ENCODE results near the gene GTPBP3. TPM values are rescaled to one million over a fixed set of nuclear protein-coding genes. Genes with fewer than 3 reads are reported as not detected.

The GTPBP3 gene, protein sequence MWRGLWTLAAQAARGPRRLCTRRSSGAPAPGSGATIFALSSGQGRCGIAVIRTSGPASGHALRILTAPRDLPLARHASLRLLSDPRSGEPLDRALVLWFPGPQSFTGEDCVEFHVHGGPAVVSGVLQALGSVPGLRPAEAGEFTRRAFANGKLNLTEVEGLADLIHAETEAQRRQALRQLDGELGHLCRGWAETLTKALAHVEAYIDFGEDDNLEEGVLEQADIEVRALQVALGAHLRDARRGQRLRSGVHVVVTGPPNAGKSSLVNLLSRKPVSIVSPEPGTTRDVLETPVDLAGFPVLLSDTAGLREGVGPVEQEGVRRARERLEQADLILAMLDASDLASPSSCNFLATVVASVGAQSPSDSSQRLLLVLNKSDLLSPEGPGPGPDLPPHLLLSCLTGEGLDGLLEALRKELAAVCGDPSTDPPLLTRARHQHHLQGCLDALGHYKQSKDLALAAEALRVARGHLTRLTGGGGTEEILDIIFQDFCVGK
- 16.9 and 18.5 TPM in 2 replicates for total RNA-seq

GRCh38 chr19:17336872-17337674 lies at the start of gene GTPBP3:
GTPBP3 (plus strand) TSS chr19:17337553; CDS start chr19:17337612, 59 bp downstream.

DNA sequence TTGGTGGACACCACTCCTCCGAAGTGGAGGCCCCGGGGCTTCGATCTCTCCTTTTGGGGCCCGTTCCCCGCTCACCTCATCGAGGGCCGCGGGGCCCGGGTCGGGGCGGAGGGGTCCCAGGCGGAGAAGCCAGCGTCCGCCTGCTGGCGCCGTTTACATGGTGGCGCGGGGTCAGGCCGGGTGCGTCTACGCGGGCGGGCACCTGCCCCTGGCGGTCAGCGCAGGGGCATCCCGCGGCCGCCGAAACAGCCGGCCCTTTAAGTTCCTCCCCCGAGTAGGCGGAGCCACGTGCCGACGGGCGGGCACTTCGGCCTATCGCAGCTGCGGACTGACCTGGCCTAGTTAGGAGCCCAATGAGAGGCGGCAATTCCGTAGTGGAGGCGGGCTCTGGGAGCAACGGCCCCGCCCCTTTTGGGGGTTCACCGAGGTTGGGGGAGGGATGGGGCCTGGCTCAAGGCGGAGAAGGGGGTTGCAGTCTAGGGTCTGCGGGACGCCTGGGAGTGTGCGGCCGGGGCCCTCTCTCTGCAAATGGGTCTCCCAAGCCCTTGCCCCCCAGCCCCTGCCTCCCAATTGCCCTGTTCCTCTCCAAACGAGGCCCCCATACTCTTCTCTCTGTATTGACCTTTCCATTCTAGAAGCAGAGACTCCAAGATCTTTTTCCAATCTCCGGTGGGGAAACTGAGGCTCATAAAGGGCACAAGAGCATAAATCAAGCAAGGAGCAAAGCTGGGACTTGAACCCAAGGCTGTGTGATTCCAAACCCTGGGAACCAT lies 34.0 kb upstream of the GTPBP3 start, which contains the start of gene ABHD8:
Gene ABHD8, minus strand, starts transcription at position 259 of the 773 bp plus-strand sequence. CDS start 1,809 bp downstream, outside the sequence.

DNA sequence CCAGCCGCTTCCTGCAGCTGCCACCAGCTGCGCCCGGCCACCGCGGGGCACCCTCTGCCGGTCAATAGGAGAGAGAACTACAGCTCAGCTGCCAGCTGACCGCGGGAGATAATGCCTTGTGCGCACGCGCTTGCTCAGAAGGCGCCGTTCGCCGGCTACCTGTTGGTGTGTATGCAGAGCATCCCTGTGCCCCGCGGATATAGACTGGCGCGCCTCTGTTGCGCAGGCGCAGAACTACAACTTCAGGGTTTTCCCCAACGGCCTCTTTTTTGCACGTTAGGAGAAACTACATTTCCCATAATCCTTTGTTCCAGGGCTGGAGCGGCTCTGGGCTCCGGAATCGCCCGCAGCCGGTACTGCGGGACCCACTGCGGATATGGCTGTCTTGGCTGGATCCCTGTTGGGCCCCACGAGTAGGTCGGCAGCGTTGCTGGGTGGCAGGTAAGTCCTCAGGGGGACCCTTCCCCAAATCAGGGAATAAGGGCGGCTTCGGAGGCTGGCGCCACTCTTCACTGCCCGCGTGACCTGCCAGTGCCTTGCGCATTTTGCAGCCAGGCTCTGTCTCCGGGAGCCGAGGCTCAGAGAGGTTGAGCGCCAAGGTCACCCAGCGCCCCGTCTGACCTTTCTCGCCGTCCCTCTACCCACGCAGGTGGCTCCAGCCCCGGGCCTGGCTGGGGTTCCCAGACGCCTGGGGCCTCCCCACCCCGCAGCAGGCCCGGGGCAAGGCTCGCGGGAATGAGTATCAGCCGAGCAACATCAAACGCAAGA lies 31.7 kb upstream of the GTPBP3 start, which contains the start of gene MRPL34:
Gene MRPL34, plus strand, starts transcription at position 356 of the 768 bp plus-strand sequence. Its CDS starts 21 bp downstream, at position 377.

DNA sequence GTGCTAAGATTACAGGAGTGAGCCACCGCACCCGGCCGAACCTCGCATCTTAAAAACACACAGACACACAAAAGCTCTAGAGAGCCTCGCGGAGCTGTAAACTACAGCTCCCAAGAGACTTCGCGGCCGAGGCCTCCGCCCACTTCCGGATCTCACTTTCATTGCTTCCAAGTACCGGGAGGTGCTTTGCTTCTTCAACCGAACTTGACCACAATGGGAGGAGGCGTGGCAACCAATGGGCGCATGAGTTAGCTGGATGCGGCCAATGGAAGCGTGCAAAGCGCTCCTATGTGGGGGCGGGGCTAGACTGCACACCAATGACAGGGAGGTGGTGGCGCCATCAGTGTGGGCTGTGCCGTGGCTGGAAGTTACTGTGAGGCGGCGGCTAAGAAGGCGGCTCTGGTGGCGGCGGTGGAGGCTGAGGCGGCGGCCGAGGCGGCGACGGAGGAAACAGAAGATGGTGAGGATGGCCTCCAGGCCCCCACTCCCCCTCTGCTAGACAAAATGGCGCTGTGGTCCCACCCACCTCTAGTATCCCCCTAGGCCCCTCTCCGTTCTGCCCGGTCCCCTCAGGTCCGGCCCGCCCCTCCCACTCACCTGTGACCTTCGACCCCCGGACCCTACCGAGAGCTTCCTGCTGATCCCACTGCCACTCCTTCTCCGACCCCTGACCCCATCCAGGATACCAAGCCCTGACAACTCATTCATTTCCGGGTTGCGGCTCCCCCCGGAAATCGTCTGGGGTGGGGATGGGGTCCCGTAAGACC lies 28.0 kb upstream of the GTPBP3 start, which contains the start of gene DDA1:
Gene DDA1, plus strand, starts transcription at position 366 of the 767 bp plus-strand sequence. Its CDS starts 92 bp downstream, at position 458.

GRCh38 chr19:17334414-17335409 lies 2.6 kb upstream of the GTPBP3 start, which contains the start of gene ANO8:
ANO8 (minus strand) TSS chr19:17334855; CDS start chr19:17334670, 185 bp downstream.

DNA sequence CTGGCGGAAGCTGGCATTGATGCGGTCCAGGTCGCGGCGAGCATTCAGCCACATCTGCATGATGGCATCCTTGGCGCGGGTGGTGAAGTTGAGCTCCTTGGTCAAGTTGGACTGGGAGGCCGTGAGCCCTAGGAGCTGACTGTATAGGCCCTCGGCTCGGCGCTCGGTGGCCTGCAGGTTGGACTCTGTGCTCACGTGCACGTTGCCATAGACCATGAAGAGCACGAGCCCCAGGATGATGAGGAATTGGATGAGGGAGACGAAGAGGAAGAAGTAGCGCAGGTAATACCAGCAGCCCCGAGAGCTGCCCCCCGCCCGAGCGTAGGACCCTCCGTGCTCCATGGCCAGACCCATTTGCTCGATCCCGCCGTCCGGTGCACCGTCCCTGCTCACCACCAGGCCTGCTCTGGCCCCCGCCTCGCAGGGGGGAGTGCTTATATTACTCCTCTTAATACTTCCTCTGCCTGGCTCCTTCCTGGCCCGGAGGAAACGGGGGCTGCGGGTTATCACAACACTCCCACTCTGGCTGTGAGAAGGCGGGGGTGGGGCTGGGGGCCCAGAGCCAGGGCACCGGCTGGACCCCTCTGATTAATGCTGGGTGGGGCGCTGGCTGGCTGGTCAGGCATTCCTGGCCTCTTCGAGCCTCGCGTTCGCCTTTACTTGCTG lies 39.7 kb downstream of the GTPBP3 start, which contains the start of gene PLVAP:
Gene PLVAP, minus strand, starts transcription at position 408 of the 666 bp plus-strand sequence. Its CDS starts 54 bp downstream, at position 354.

Other genes with a start within 250 kb of the GTPBP3 start
- 18.6 and 27.1 TPM in 2 replicates for gene USE1, start 122.2 kb upstream of the GTPBP3 start, total RNA-seq
- 6.7 and 19.1 TPM in 2 replicates for gene OCEL1, start 111.3 kb upstream of the GTPBP3 start, total RNA-seq
- gene NR2F6, start 91.6 kb upstream of the GTPBP3 start, total RNA-seq = 90.0 and 128 TPM in 2 replicates
- gene USHBP1, start 72.8 kb upstream of the GTPBP3 start, total RNA-seq = not detected in 2 replicates
- gene BABAM1, start 70.1 kb upstream of the GTPBP3 start, total RNA-seq = 119 and 151 TPM in 2 replicates
- gene ANKLE1, start 55.7 kb upstream of the GTPBP3 start, total RNA-seq = 0.76 and 2.4 TPM in 2 replicates
- 14.8 and 26.2 TPM in 2 replicates for gene ABHD8, start 34.1 kb upstream of the GTPBP3 start, total RNA-seq
- 101 and 116 TPM in 2 replicates for gene MRPL34, start 31.7 kb upstream of the GTPBP3 start, total RNA-seq
- 21.2 and 45.5 TPM in 2 replicates for gene DDA1, start 28.0 kb upstream of the GTPBP3 start, total RNA-seq
- gene ANO8, start 2.7 kb upstream of the GTPBP3 start, total RNA-seq = 4.1 and 15.8 TPM in 2 replicates
- 1.6 and 2.0 TPM in 2 replicates for gene PLVAP, start 39.8 kb downstream of the GTPBP3 start, total RNA-seq
- 0.13 TPM in 1 of 2 replicates, not detected in the other for gene CCDC194, start 56.6 kb downstream of the GTPBP3 start, total RNA-seq
- 12.2 and 95.2 TPM in 2 replicates for gene BST2, start 68.1 kb downstream of the GTPBP3 start, total RNA-seq
- 116 and 131 TPM in 2 replicates for gene MVB12A, start 82.5 kb downstream of the GTPBP3 start, total RNA-seq
- gene TMEM221, start 111.1 kb downstream of the GTPBP3 start, total RNA-seq = 0.13 TPM in 1 of 2 replicates, not detected in the other
- gene NXNL1, start 123.4 kb downstream of the GTPBP3 start, total RNA-seq = not detected in 2 replicates
- gene SLC27A1, start 133.0 kb downstream of the GTPBP3 start, total RNA-seq = 5.9 and 21.2 TPM in 2 replicates
- 127 and 186 TPM in 2 replicates for gene PGLS, start 174.1 kb downstream of the GTPBP3 start, total RNA-seq
- 138 and 180 TPM in 2 replicates for gene COLGALT1, start 218.1 kb downstream of the GTPBP3 start, total RNA-seq

Data from mesangial cell (primary cell).